Osteocyte (in vitro differentiated cells): Measurements from ENCODE around the gene SMR3B. TPM values are rescaled to one million over a fixed set of nuclear protein-coding genes. Genes with fewer than 3 reads are reported as not detected.

ENCODE experiments used
- DNase-seq: peaks from one replicate; pipeline ENCODE4 v3.0.0; 2021; ENCODE audit warnings: mixed read lengths; ENCODE audit not compliant: unreplicated experiment; ENCODE audit errors: extremely low spot score
- H3K27ac Mint-ChIP-seq: one replicate; pipeline ENCODE4 v1.8.0; 2021; ENCODE audit warnings: mild to moderate bottlenecking, mixed read lengths; ENCODE audit not compliant: unreplicated experiment
- H3K27me3 Mint-ChIP-seq: one replicate; pipeline ENCODE4 v1.8.0; 2021; ENCODE audit warnings: mixed read lengths; ENCODE audit not compliant: unreplicated experiment
- H3K36me3 Mint-ChIP-seq: one replicate; pipeline ENCODE4 v1.8.0; 2021; ENCODE audit warnings: mixed read lengths; ENCODE audit not compliant: unreplicated experiment
- H3K4me1 Mint-ChIP-seq: one replicate; pipeline ENCODE4 v1.8.0; 2021; ENCODE audit warnings: mixed read lengths; ENCODE audit not compliant: unreplicated experiment
- H3K4me3 Mint-ChIP-seq: one replicate; pipeline ENCODE4 v1.8.0; 2021; ENCODE audit warnings: mild to moderate bottlenecking, moderate library complexity, mixed read lengths; ENCODE audit not compliant: unreplicated experiment
- H3K9me3 Mint-ChIP-seq: one replicate; pipeline ENCODE4 v1.8.0; 2021; ENCODE audit warnings: mixed read lengths; ENCODE audit not compliant: unreplicated experiment
- long read RNA-seq: library from polyadenylated mRNA; unstranded; transcript quantifications from one replicate; pipeline ENCODE4 v2.0.0, GENCODE V29; 2021
- total RNA-seq: library from RNA; stranded (reverse); gene quantifications from 2 replicates; pipeline ENCODE4 v1.2.1, GENCODE V29; 2021
- TF ChIP-seq, protein P1 (sequence below): fragments of 200-600 bp; sonication (generic); IDR thresholded peaks from 2 replicates; pipeline ENCODE4 v1.5.0; 2021; ENCODE audit warnings: antibody characterized with exemption, mild to moderate bottlenecking, moderate library complexity

The SMR3B gene
- not detected in 2 replicates for total RNA-seq
- long read RNA-seq, result 0 reads

GRCh38 chr4:70382691-70383181 is at the start of gene SMR3B:
SMR3B (plus strand) TSS chr4:70383131; CDS start chr4:70384511, 1,380 bp downstream.
- H3K9me3 Mint-ChIP-seq, result no peaks in the 10 kb centered on the region

GRCh38 chr4:70334681-70335080 is 48.2 kb upstream of the SMR3B start, which contains the start of gene CABS1:
CABS1 (plus strand) TSS chr4:70334981; CDS start chr4:70335040, 59 bp downstream.
- no peak within 1 kb of the TSS for H3K4me3 Mint-ChIP-seq
- H3K27ac Mint-ChIP-seq, result no peak within 1 kb of the TSS
- no peaks in the 10 kb centered on the region for H3K36me3 Mint-ChIP-seq
- H3K4me1 Mint-ChIP-seq, result no peaks in the 10 kb centered on the region
- TF ChIP-seq, protein P1, sequence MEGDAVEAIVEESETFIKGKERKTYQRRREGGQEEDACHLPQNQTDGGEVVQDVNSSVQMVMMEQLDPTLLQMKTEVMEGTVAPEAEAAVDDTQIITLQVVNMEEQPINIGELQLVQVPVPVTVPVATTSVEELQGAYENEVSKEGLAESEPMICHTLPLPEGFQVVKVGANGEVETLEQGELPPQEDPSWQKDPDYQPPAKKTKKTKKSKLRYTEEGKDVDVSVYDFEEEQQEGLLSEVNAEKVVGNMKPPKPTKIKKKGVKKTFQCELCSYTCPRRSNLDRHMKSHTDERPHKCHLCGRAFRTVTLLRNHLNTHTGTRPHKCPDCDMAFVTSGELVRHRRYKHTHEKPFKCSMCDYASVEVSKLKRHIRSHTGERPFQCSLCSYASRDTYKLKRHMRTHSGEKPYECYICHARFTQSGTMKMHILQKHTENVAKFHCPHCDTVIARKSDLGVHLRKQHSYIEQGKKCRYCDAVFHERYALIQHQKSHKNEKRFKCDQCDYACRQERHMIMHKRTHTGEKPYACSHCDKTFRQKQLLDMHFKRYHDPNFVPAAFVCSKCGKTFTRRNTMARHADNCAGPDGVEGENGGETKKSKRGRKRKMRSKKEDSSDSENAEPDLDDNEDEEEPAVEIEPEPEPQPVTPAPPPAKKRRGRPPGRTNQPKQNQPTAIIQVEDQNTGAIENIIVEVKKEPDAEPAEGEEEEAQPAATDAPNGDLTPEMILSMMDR, result no peak
- H3K9me3 Mint-ChIP-seq, result no peaks in the 10 kb centered on the region
- DNase-seq, result no peak
- peaks cover 14% of the 10 kb centered on the region for H3K27me3 Mint-ChIP-seq

More at GRCh38 chr4:70382691-70383181, at the start of gene SMR3B:
- H3K27me3 Mint-ChIP-seq, result no peaks in the 10 kb centered on the region
- H3K4me1 Mint-ChIP-seq, result no peaks in the 10 kb centered on the region
- H3K27ac Mint-ChIP-seq, result no peak within 1 kb of the TSS
- DNase-seq, result no peak
- H3K4me3 Mint-ChIP-seq, result no peak within 1 kb of the TSS
- no peaks in the 10 kb centered on the region for H3K36me3 Mint-ChIP-seq
- TF ChIP-seq, protein P1, result no peak

- H3K27me3 Mint-ChIP-seq, result peaks cover 14% of the 10 kb centered on the region
- TF ChIP-seq, protein P1, result no peak
- H3K36me3 Mint-ChIP-seq, result no peaks in the 10 kb centered on the region
- no peaks in the 10 kb centered on the region for H3K4me1 Mint-ChIP-seq
- no peak for DNase-seq
- H3K9me3 Mint-ChIP-seq, result no peaks in the 10 kb centered on the region
- no peak overlapping the region for H3K4me3 Mint-ChIP-seq
- no peak overlapping the region for H3K27ac Mint-ChIP-seq
Measured at GRCh38 chr4:70336043-70336442, 46.9 kb upstream of the SMR3B start.

DNA sequence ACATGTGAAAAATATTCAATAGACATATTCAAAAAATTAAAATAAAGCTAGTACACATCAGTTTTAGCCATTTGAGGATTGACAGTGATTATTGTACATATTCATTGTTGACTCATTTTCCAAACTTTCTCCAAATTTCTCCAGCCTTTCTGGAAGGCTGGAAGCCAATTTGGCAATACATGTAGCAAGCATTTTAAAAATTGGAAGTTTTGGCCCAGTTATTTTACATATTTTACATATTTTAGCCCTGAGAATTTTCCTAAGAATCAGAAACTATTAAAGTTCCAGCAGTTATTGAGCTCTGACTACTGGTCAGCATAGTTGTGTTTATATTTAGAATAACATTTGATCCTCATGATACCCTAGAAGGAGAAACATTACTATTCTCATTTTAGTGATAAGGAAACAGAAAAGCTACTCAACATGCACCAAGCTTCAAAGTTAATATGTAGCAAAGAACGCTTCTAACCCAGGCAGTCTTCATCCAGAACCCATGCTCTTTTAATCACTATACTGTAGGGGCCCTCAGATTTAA is 45.0 kb upstream of the SMR3B start:
- TF ChIP-seq, protein P1, result no peak
- no peak for DNase-seq
- H3K4me1 Mint-ChIP-seq, result no peaks in the 10 kb centered on the region
- H3K4me3 Mint-ChIP-seq, result no peak overlapping the region
- no peaks in the 10 kb centered on the region for H3K9me3 Mint-ChIP-seq
- H3K36me3 Mint-ChIP-seq, result no peaks in the 10 kb centered on the region
- H3K27ac Mint-ChIP-seq, result no peak overlapping the region
- H3K27me3 Mint-ChIP-seq, result peaks cover 14% of the 10 kb centered on the region

GRCh38 chr4:70356185-70356584 is 26.7 kb upstream of the SMR3B start:
- TF ChIP-seq, protein P1, result no peak
- Mint-ChIP-seq H3K9me3 (no peaks in the 10 kb centered on the region), H3K36me3 (no peaks in the 10 kb centered on the region), H3K27ac (no peak overlapping the region), H3K4me1 (no peaks in the 10 kb centered on the region), H3K4me3 (no peak overlapping the region), H3K27me3 (peaks cover 10% of the 10 kb centered on the region)
- no peak for DNase-seq
